GM19397 (cell line): ENCODE results near the gene CCS.
"Not testable (repeated sequence)": the region's sequence is repeated elsewhere in the genome, so short reads cannot be mapped to it uniquely, and the experiment has no call there.

Experiments
- ATAC-seq: cut with Tn5 transposase; IDR thresholded peaks from one replicate; pipeline ENCODE4 v1.9.1; 2021; ENCODE audit warnings: mild to moderate bottlenecking, moderate library complexity; ENCODE audit not compliant: unreplicated experiment

CCS gene

GRCh38 chr11:66592457-66593302 lies at the start of gene CCS, which contains the start of gene CCDC87:
Gene CCS, plus strand, starts transcription at chr11:66593185. Its CDS starts 77 bp downstream, at chr11:66593262.
Gene CCDC87, minus strand, starts transcription at chr11:66593063. Its CDS starts 48 bp downstream, at chr11:66593015.
- peak; percentile 89 for ATAC-seq

DNA sequence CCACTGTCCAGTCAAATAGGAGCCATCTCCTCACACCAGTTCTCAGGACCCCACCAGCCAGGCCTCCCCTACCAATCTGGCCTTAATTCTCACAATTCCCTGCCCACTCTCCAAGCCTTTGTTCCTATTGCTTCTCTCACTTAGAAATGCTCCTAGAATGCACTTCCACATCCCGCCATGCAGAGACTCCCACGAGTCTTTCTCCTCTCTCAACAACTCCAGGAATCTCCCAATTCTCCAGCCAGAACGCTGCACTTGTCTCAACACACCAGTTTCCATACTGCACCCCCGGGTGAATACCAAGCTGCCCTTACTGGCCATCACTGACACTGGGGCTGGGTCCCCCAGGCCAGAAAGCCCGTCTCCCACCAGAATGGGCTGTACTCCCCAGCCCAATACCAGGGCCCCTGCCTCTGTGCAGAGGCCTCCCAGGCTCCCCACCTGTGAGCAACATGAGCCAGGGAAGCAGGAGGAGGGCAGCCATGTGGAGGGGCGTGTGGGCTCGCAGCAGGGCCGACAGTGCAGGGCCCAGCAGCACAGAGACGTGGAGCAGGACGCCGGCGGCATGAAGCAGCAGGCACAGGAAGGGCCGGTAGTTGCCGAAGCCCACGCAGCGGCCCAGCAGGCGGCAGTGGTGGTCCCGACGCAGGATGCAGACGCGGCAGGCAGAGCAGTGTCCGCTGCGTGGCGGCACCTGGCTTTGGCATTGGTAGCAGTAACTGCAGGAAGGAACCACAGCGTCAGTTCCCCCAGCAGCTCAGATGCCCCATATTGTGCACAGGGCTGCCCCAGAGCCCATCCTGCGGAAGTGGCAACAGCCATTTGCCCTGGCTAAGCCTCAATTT lies 49.5 kb upstream of the CCS start:
- no peak for ATAC-seq

GRCh38 chr11:66544952-66545351 lies 48.0 kb upstream of the CCS start:
- not testable (repeated sequence) for ATAC-seq

- ATAC-seq: peak; percentile 83
Measured at GRCh38 chr11:66545701-66546367, 47.2 kb upstream of the CCS start, which contains the start of gene ZDHHC24. Gene ZDHHC24, minus strand, starts transcription at chr11:66546048. Its CDS starts 45 bp downstream, at chr11:66546003.

- ATAC-seq: no peak
Measured at GRCh38 chr11:66546368-66546965, 46.5 kb upstream of the CCS start, which contains the start of gene ACTN3. Gene ACTN3, plus strand, starts transcription at chr11:66546903. Its CDS starts 35 bp downstream, at chr11:66546938.

- no peak for ATAC-seq
Measured at GRCh38 chr11:66546966-66547661, 45.9 kb upstream of the CCS start.

GRCh38 chr11:66547662-66548009 lies 45.3 kb upstream of the CCS start:
- ATAC-seq: no peak

DNA sequence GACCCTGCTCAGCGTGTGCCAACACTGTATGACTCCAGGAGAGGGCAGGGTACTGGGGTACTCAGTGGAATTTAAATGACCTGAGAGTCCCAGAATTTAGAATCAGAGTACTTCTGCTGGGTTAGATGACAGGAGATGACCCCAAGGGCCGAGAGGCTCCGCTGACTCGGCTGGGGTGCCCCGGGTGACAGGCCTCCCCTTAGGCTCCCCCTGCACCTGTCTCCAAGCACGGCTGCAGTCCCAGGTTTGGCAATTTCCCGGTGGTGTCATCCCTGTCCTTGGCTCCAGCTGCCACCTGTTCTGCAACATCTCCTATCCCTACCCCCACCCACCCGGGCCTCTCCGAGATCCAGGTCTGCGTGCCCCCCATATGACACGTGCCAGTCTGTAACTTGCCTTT lies 44.9 kb upstream of the CCS start:
- no peak for ATAC-seq

DNA sequence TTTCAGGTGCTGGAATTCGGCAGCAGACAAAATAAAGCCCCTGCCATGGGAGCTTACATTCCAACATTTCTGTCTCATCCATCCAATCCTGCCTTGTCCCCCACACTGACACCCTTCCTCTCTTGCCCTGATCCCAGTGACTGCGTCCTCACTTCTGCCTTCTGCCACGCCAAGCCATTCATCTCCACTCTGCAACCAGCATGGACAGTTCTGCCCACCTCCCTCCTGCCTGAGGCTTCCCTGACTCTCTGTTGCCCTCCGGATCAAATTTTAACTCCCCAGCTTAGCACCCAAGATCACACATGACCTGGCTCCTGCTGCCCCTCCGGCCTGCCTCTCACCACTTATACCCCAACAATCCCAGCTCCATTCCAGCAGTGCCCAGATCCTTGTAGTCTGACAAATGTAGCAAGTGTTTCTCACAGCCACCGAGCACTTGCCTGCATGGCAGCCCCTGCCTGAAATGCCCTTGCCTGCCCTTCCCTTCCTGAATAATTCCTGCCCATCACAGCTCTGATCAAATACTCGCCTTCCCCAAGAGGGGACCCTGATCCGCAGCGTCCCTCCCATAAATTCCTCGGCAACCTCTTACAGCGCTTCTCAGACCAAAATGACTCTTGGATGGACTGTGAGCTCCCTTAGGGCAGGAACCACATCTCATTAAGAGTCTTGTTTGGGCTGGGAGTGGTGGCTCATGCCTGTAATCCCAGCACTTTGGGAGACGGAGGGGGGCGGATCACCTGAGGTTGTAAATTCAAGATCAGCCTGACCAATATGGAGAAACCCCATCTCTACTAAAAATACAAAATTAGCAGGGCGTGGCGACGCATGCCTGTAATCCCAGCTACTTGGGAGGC lies 44.0 kb upstream of the CCS start:
- no peak for ATAC-seq

DNA sequence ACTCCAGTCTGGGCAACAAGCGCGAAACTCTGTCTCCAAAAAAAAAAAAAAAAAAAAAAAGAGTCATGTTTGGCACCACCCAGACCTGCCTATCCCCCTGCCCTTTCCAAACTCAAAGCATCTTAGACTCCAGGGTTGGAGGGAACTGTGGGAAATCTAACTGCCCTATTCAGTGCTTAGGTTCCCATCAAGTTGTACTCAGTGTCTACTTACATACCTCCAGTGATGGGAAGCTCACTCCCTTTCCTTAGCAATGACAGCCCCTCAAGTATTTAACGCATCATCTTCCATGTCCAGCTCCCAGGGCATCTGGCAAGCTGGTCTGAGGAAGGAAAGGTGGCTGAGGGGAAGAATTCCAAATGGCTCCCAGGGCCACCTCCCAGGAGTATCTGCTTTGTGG lies 43.3 kb upstream of the CCS start:
- no peak for ATAC-seq

DNA sequence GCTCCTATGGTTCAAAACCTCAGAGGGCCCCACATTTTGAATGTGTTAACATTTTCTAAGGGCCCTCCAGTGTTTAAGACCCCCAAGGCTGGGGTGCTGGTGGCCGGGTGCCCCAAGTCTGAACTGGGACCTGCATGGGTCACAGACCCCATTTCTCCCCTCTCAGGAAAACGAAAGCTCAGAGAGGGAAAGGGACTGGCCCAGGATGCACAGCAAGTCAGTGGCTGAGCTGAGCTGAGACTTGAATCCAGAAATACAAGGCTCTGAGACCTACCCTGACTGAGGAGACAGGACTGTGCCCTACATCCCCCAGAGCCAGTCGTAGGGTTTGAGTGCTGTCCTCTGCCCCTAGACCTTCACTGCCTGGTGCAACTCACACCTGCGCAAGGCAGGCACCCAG lies 42.1 kb upstream of the CCS start:
- no peak for ATAC-seq

- no peak for ATAC-seq
Measured at GRCh38 chr11:66554602-66555001, 38.4 kb upstream of the CCS start.

DNA sequence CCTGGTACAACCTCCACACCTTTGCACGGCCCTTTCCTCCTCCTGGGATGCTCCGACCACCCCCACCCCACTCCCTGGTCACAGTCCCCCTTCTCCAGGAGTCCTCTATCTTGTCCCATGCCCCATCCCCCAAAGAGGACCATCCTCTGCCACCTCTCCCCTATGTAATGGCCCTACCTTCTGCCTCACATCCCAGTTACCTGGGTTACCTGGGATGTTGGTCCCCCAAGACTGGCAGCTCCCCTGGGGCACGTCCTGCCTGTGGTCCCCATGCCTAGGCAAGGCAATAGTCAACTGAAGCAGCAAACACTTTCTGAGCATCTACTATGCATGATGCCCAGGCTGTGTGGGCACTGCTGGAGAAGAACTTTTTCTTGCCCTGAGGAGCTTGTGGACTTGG lies 37.6 kb upstream of the CCS start:
- no peak for ATAC-seq

GRCh38 chr11:66556086-66556485 lies 36.9 kb upstream of the CCS start:
- no peak for ATAC-seq

- no peak for ATAC-seq
Measured at GRCh38 chr11:66557733-66558326, 35.2 kb upstream of the CCS start.

- no peak for ATAC-seq
Measured at GRCh38 chr11:66559142-66559865, 33.7 kb upstream of the CCS start.

DNA sequence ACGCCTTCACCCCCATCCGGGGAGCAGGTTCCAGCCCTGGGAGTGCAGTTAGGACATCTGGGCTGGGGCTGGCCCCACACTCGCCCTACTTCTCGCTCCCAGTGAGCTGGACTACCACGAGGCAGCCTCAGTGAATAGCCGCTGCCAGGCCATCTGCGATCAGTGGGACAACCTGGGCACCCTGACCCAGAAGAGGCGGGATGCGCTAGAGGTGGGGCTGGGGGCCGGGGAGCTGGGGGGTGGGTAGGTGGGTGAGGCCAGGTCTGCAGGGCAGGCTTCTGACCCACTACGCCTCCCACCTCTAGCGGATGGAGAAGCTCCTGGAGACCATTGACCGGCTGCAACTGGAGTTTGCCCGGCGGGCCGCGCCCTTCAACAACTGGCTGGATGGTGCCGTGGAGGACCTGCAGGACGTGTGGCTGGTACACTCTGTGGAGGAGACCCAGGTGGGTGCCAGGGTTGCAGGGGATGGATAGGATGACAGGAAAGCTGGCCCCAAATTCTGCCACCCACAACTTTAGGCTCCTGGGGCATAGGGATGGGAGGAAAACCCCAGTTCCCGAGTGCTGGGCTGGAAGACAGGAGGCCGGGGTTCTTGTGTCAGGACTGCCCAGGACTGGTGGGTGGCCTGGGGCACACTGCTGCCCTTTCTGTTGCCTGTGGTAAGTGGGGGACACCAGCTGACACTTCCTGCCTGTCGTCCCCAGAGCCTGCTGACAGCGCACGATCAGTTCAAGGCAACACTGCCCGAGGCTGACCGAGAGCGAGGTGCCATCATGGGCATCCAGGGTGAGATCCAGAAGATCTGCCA lies 32.9 kb upstream of the CCS start:
- no peak for ATAC-seq
